SHP77 treated with DMSO at 0.1 percent for 48 hours (cell line): Measurements from ENCODE around the gene SRC.

Experiments used
- DNase-seq: peaks from one replicate; lab custom pipeline; 2025; lab: John Stamatoyannopoulos, UW

Gene SRC

DNA sequence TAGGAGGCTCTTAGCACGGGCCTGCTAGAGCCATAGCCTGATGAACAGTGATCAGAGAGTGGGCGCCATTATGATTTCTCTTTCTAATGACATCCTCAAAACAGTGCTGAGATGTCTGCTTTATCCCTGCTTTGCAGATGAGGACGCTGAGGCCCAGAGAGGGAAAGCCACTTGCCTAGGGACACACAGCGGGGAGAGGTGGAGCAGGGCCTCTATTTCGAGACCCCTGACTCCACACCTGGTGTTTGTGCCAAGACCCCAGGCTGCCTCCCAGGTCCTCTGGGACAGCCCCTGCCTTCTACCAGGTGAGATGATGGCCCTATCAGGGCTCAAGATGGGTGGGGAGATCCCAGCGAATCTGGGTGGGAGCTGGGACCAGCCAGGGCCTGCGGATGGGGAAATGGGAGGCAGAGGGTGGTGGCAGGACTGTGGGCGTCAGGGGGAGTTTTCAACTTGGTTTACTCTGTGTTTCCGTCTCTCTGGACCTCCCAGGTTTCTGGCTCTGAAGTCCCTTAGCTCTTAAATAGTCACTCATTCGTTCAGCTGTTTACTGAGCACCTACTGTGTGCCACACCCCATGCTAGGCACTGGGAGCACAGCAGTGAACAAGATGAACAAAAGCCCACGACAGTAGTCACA, 36.7 kb downstream of the SRC start:
- DNase-seq: no peak

DNA sequence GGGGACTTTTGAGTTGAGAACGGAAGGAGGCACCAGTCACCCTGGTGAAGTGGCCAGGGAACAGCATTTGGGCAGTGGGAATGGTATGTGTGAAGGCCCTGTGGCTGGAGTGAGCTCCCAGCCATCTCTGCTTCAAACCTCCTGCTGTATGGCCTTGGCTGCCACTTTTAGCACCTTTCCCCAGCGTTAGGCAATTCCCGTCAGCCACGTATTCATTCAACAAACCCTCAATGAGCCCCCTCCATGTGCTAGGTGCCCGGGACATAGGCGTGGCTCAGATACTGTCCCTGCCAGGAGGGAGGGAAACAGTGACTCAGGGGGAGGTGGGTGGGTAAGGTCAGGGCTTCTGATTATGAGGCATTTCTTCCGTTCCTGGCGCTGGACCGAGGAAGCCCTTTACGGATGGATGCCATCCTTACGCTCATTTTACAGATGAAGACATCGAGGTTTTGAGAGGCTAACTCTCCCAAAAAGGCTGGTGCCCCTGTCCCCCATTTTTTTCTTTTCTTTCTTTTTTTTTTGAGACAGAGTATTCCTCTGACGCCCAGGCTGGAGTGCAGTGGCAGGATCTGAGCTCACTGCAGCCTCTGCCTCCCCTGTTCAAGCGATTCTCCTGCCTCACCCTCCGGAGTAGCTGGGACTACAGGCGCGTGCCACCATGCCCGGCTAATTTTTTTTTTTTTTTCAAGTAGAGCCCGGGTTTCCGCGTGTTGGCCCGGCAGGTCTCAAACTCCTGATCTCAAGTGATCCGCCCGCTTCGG, 37.5 kb downstream of the SRC start:
- DNase-seq: no peak

GRCh38 chr20:37384683-37385174, 38.8 kb downstream of the SRC start:
- DNase-seq: no peak

- no peak for DNase-seq
These were observed 39.2 kb downstream of the SRC start for GRCh38 chr20:37385176-37385575.

- no peak for DNase-seq
These were observed 39.9 kb downstream of the SRC start for GRCh38 chr20:37385659-37386504.

DNA sequence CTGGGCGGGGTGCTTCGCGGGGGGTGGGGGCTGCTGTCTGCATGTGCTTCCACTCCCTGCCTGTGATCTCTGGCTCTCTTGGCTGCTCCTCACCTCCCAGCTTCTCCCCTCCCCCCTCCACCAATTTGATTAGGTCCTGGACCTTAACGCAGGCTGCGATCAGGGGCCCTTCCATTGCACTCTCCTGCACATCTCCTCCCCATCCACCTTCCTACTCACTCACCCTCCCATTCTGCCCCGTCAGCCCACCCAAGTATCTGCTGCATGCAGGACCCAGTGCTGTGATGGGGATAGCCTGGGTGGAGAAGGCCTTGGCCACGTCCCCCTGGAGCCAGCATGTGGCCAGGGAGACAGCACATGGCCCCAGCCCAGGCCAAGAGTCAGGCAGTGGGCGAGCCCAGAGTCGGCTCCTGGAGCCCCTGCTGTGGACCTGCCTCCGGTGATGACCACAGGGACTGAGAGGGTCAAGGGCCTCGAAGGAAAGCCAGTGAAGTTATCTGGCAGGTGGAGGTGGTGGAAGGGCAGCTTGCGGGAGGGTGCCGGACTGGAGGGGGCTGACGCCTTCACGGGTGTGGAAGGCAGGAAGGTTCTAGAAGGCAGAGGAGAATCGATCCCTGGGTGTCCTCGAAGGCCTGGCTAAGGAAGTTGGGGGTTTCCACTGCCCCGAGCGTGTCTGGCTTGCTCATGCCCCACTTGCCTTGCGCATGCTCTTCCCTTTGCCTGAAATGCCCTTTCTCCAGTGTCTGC, 40.7 kb downstream of the SRC start:
- no peak for DNase-seq

DNA sequence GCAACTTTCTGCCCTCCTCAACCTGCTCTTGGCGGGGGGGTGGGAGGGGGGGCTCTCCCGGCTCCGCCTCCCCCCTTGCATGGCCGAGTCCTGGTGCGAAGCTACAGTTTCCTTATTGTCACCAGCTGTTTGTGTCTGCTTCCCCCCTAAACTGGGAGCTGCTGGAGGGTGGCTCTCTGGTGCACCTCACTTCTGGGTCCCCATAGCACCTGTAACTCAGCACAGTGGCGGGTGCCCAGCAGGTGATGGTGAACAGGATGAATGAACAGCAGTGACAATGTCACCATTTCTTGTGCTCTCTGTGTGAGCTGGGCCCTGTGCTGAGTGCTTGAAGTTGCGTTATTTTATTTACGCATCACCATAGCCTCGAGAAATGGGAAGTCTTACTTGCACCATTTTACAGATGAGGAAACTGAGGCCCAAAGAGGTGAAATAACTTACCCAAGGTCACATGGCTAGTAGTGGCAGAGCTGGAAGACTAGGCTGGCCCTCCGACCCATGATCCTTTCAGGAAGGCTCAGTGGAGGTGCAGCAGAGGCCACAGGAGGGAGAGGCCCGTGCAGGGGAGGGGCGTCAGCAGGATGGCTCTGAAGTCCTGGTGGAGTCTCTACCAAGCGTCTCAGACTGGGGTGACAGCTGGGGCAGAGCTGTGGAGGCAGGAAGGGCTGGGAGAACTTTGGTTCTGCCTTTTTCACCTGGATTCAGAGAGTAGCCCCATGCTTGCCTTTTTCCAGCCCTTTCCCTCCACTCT, 41.8 kb downstream of the SRC start:
- DNase-seq: no peak

GRCh38 chr20:37388831-37389230, 42.9 kb downstream of the SRC start:
- DNase-seq: no peak

GRCh38 chr20:37389241-37389747, 43.4 kb downstream of the SRC start:
- DNase-seq: no peak

DNA sequence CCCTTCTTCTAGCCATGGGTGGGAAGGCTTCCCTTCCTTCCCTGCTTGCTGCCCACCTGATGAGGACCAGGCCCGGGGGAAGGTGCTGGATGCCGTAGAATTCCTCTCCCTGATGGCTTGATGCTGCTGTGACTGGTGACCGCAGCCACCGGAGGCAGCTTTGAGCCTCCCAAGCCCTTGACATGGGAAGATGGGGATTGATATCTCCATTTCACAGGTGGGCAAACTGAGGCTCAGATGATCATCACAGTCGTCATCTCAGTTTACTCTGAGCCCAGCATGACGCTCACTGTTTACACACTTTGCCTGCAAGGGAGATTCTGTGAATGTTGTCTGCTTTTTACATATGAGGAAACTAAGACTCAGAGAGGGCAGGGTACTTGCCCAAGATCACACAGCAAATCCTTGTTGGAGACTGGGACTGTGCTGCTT, 43.9 kb downstream of the SRC start:
- no peak for DNase-seq

DNA sequence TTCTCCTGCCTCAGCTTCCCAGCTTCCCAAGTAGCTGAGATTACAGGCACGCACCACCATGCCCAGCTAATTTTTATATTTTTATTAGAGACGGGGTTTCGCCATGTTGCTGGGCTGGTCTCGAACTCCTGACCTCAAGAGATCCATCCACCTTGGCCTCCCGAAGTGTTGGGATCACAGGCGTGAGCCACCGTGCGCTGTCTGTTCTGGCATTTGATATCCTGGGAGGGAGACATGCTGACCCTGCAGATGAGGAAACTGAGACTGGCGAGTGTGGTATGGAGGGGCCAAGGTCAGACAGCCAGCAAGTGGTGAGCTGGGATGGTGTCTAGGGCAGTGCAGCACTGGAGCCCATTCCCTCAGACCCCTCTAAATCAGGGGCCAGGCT, 44.6 kb downstream of the SRC start:
- DNase-seq: no peak

- DNase-seq: no peak
These were observed 45.1 kb downstream of the SRC start for GRCh38 chr20:37390891-37391525.

GRCh38 chr20:37392441-37393195, 46.7 kb downstream of the SRC start:
- DNase-seq: no peak

GRCh38 chr20:37393196-37393862, 47.4 kb downstream of the SRC start:
- no peak for DNase-seq

DNA sequence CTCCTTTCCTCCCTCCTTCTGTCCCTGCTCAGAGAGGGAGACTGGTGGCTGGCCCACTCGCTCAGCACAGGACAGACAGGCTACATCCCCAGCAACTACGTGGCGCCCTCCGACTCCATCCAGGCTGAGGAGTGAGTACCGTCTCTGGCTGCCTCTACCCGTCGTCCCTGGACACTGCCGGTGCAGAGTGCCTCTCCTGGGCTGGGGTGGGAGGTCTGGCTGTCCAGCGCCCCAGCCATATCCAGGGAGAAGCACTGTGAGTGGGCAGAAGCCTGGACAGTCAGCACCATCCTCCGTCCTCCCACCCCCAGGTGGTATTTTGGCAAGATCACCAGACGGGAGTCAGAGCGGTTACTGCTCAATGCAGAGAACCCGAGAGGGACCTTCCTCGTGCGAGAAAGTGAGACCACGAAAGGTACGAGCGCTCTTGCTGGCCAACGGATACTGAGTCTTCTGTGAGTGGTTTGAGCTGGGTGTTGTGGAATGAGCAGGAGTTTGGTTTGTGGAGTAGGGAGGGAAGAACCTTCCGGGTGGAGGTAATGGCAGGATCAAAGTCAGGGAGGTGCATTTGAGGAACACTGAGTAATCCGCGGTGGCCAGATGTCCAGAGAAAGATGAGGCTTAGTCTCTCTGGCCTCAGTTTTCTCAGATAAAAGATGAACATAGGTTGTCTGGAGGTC, 48.1 kb downstream of the SRC start:
- DNase-seq: no peak

- no peak for DNase-seq
These were observed 48.8 kb downstream of the SRC start for GRCh38 chr20:37394543-37395409.

GRCh38 chr20:37395410-37395797, 49.5 kb downstream of the SRC start:
- no peak for DNase-seq
